Thyroid gland (tissue), 4 donors: Measurements from ENCODE around the gene SNAPC4.

Experiments
- CTCF ChIP-seq, 6 experiments: fragments of 200-600 bp in 3 of 6; fragments of 450-650 bp in 3 of 6; sonication (generic) in 3 of 6; IDR thresholded peaks; one replicate each; pipeline ENCODE4 v1.5.1; 2016 to 2019; ENCODE audit warnings: antibody characterized with exemption in 6 of 6, mild to moderate bottlenecking in 2 of 6, inconsistent platforms in 1 of 6, moderate library complexity in 1 of 6
- POLR2A ChIP-seq, 2 donors: fragments of 450-650 bp; IDR thresholded peaks; one replicate each; pipeline ENCODE4 v1.6.1; 2017; ENCODE audit warnings: antibody characterized with exemption in 2 of 2, mild to moderate bottlenecking in 2 of 2, moderate library complexity in 1 of 2

- no peak for TF ChIP-seq POLR2A (IDR thresholded peaks at IDR 0.05)
- TF ChIP-seq CTCF (IDR thresholded peaks at IDR 0.05): no peak
Observed at GRCh38 chr9:136379003-136379287, 21.0 kb downstream of the SNAPC4 start.
